Progenitor cell of endocrine pancreas (in vitro differentiated cells): ENCODE measurements around the gene POLR3GL. TPM values are rescaled to one million over a fixed set of nuclear protein-coding genes. Genes with fewer than 3 reads are reported as not detected.

ENCODE experiments used
- DNase-seq: peaks from one replicate; pipeline ENCODE4 v3.0.0; 2021; ENCODE audit warnings: low spot score; ENCODE audit not compliant: unreplicated experiment
- H3K27ac Mint-ChIP-seq: 2 replicates; pipeline ENCODE4 v1.8.0; 2021; ENCODE audit warnings: mild to moderate bottlenecking, moderate library complexity, mixed read lengths
- H3K27me3 Mint-ChIP-seq: 2 replicates; pipeline ENCODE4 v1.8.0; 2021; ENCODE audit warnings: mixed read lengths
- H3K36me3 Mint-ChIP-seq: 2 replicates; pipeline ENCODE4 v1.8.0; 2022; ENCODE audit warnings: mixed read lengths; ENCODE audit not compliant: insufficient read depth
- H3K4me1 Mint-ChIP-seq: 2 replicates; pipeline ENCODE4 v1.8.0; 2021; ENCODE audit warnings: low read depth, mixed read lengths
- H3K4me3 Mint-ChIP-seq: 2 replicates; pipeline ENCODE4 v1.8.0; 2021; ENCODE audit warnings: low read depth, mild to moderate bottlenecking, moderate library complexity, mixed read lengths
- H3K9me3 Mint-ChIP-seq: 2 replicates; pipeline ENCODE4 v1.8.0; 2021; ENCODE audit warnings: low read depth, mixed read lengths
- total RNA-seq: library from RNA; stranded (reverse); gene quantifications from 2 replicates; pipeline ENCODE4 v1.2.1, GENCODE V29; 2021
- TF ChIP-seq, protein P1 (sequence below): fragments of 200-600 bp; sonication (generic); IDR thresholded peaks from one replicate; pipeline ENCODE4 v1.5.0; 2021; ENCODE audit warnings: antibody characterized with exemption, mild to moderate bottlenecking; ENCODE audit not compliant: unreplicated experiment

The POLR3GL gene
- total RNA-seq, 1 donor from 2014 or later, result 13.7 TPM

DNA sequence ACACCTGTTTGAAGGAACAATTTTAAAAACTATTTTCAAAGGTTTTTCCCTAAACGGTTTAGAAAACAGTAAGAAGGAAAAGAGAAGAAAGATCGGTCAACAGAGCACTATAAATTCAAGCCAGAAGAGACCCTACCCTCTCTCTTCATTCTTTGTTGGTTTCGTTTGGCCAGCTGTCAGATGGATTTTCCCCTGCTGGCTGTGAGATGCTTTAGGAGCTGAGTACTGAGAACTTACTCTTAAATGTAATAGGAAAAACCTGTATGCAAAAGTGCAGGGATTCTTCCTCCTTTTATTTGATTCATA is 33.2 kb downstream of the POLR3GL start:
- no peak for DNase-seq
- H3K27ac Mint-ChIP-seq, result no peak overlapping the region
- H3K9me3 Mint-ChIP-seq, result no peaks in the 10 kb centered on the region
- no peaks in the 10 kb centered on the region for H3K27me3 Mint-ChIP-seq
- peaks cover 41% of the 10 kb centered on the region for H3K4me1 Mint-ChIP-seq
- peaks cover 21% of the 10 kb centered on the region for H3K36me3 Mint-ChIP-seq
- peak overlapping the region; percentile 94 for H3K4me3 Mint-ChIP-seq
- TF ChIP-seq, protein P1, sequence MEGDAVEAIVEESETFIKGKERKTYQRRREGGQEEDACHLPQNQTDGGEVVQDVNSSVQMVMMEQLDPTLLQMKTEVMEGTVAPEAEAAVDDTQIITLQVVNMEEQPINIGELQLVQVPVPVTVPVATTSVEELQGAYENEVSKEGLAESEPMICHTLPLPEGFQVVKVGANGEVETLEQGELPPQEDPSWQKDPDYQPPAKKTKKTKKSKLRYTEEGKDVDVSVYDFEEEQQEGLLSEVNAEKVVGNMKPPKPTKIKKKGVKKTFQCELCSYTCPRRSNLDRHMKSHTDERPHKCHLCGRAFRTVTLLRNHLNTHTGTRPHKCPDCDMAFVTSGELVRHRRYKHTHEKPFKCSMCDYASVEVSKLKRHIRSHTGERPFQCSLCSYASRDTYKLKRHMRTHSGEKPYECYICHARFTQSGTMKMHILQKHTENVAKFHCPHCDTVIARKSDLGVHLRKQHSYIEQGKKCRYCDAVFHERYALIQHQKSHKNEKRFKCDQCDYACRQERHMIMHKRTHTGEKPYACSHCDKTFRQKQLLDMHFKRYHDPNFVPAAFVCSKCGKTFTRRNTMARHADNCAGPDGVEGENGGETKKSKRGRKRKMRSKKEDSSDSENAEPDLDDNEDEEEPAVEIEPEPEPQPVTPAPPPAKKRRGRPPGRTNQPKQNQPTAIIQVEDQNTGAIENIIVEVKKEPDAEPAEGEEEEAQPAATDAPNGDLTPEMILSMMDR, result no peak

- TF ChIP-seq, protein P1, result no peak
- H3K9me3 Mint-ChIP-seq, result no peaks in the 10 kb centered on the region
- no peak overlapping the region for H3K4me3 Mint-ChIP-seq
- peaks cover 34% of the 10 kb centered on the region for H3K4me1 Mint-ChIP-seq
- peaks cover 6% of the 10 kb centered on the region for H3K36me3 Mint-ChIP-seq
- H3K27ac Mint-ChIP-seq, result peak overlapping the region; percentile 69
- DNase-seq, result no peak
- no peaks in the 10 kb centered on the region for H3K27me3 Mint-ChIP-seq
These were observed 35.0 kb downstream of the POLR3GL start for GRCh38 chr1:145999321-146000024.

GRCh38 chr1:146001709-146002108 is 37.2 kb downstream of the POLR3GL start:
- no peak for DNase-seq
- peaks cover 20% of the 10 kb centered on the region for H3K4me1 Mint-ChIP-seq
- no peaks in the 10 kb centered on the region for H3K9me3 Mint-ChIP-seq

DNA sequence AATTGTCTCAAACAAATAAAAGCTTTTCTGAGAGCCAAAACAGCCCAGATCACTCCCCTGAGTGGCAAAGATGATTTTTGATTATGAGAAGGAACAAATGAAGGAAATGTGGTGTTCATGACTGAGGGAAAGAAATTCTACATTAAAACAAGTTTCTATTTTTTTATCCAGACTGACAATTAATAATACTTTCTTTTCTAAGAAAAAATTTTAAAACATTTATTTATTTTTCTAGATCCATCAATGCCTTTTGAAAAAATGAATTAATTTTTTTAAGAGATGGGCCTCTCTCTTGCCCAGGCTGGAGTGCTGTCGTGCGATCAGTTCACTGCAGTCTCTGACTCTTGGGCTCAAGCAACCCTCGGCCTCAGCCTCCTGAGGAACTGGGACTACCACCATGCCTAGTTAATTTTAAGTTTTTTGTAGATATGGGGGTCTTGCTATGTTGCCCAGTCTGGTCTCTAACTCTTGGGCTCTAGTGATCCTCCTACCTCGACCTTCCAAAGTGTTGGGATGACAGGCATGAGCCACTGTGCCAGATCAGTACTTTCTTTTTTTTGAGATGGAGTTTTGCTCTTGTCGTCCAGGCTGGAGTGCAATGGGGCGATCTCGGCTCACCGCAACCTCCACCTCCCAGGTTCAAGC is 43.1 kb downstream of the POLR3GL start:
- TF ChIP-seq, protein P1, result no peak
- Mint-ChIP-seq H3K9me3 (no peaks in the 10 kb centered on the region), H3K27ac (no peak overlapping the region), H3K4me1 (peaks cover under 1% of the 10 kb centered on the region), H3K4me3 (no peak overlapping the region), H3K27me3 (peaks cover 3% of the 10 kb centered on the region), H3K36me3 (no peaks in the 10 kb centered on the region)
- DNase-seq, result no peak

More at GRCh38 chr1:146001709-146002108, 37.2 kb downstream of the POLR3GL start:
- H3K4me3 Mint-ChIP-seq, result no peak overlapping the region
- H3K27ac Mint-ChIP-seq, result no peak overlapping the region
- TF ChIP-seq, protein P1, result no peak
- peaks cover 3% of the 10 kb centered on the region for H3K27me3 Mint-ChIP-seq
- no peaks in the 10 kb centered on the region for H3K36me3 Mint-ChIP-seq

DNA sequence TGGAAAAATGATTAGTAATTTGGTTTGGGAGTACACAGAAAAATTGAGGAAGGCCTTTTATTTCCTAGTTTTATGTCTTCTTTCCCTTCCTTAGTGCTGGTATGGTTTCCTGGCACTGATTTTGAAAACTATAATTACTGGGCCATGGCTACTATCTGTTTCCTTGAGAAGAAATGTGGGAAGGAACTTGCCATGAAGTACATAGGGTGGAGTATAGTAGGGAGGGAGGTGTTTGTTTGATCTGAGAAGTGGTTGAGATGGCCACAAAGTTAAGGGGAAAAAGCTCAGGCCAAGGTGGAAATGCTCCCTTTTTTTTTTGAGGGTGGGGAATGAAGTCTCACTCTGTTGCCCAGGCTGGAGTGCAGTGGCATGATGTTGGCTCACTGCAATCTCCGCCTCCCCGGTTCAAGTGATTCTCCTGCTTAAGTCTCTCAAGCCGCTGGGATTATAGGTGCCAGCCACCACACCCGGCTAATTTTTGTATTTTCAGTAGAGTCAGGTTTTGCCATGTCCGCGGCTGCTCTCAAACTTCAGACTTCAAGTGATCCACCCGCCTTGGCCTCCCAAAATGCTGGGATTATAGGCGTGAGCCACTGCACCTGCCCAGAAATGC is 45.7 kb downstream of the POLR3GL start:
- TF ChIP-seq, protein P1, result no peak
- no peak overlapping the region for H3K4me3 Mint-ChIP-seq
- no peaks in the 10 kb centered on the region for H3K9me3 Mint-ChIP-seq
- peaks cover 6% of the 10 kb centered on the region for H3K4me1 Mint-ChIP-seq
- H3K27ac Mint-ChIP-seq, result no peak overlapping the region
- H3K27me3 Mint-ChIP-seq, result peaks cover 10% of the 10 kb centered on the region
- H3K36me3 Mint-ChIP-seq, result no peaks in the 10 kb centered on the region
- no peak for DNase-seq
